ENCODE measurements around the gene POLDIP2.

The POLDIP2 gene

DNA sequence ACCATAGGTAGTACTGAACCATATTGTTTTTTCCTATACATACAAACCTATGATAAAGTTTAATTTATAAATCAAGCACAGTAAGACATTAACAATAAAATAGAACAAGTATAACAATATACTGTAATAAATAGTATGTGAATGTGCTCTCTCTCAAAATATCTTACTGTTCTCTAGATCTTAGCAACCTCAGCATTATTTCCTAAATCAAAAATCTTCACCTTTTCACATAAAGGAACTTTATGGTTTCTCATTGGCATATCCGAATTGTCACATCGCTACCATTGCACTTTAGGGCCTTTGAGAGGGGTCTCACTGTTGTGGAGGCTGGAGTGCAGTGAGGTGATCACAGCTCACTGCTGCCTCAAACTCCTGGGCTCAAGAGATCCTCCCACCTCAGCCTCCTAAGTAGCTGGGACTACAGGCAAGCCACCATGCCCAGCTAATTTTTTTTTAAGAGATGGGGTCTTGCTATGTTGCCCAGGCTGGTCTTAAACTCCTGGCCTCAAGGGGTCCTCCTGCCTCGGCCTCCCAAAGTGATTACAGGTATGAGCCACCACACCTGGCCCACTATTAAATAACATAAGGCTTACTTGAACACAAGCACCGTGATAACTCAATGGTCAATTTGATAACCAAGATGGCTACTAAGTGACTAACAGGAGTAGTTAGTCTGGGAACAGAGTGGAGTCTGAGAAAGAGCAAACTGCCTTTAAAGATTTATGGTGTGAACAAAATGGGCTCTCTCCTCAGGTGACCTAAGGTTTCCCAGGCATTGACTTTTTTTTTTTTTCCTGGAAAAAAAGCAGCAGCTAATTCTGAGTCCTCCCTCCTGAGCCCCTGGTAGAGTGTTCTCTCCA is 41.3 kb downstream of the POLDIP2 start:
- no peak for DNase-seq (ENCODE audit: low read depth)

DNA sequence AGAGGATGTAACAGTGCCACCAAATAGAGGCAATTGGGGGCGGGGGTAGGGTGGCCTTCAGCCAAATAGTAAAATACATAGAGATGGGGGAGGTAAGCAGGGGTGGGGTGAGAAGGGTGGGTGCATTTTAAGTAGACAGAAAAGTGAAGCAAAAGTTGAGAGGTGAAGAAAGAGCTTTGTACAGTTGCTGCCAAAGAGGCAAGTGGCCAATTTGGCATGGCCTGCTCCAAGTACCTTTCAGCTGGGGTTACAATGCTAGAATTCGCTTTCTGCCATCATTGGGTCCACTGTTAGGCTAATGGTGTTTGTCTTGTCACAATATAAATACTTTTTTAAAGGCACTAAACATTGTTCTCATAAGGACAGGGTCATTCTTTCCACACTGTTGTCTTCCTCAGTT is 43.5 kb downstream of the POLDIP2 start:
- no peak for DNase-seq (ENCODE audit: low read depth)

GRCh38 chr17:28306954-28307401 is 50.3 kb downstream of the POLDIP2 start:
- no peak for DNase-seq (ENCODE audit: low read depth)

DNA sequence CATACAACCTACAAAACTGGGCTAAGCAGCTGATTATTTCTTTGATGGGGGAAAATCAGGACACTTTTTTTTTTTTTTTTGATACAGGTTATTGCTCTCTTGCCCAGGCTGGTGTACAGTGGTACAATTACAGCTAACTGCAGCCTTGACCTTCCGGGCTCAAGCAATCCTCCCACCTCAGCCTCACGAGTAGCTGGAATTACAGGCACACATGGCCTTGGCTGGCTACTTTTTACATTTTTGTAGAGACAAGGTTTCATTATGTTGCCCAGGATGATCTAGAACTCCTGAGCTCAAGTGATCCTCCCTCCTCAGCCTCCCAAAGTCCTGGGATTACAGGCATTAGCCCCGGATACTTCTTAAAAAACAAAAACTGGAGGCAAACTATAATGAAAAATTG is 58.9 kb downstream of the POLDIP2 start:
- no peak for DNase-seq (ENCODE audit: low read depth)

Measured in T follicular helper cell (primary cell).